Stimulated activated CD8-positive, alpha-beta memory T cell treated with anti-CD3 and anti-CD28 coated beads, Interleukin-15, amount 100 ng/mL, for 1 hour (primary cell): ENCODE results near the gene C9orf43.
"Not testable (repeated sequence)": the region's sequence is repeated elsewhere in the genome, so short reads cannot be mapped to it uniquely, and the experiment has no call there.

Source experiments
- DNase-seq: peaks from one replicate; pipeline ENCODE4 v3.0.0-alpha.2; 2020; ENCODE audit warnings: low read depth

Gene C9orf43

DNA sequence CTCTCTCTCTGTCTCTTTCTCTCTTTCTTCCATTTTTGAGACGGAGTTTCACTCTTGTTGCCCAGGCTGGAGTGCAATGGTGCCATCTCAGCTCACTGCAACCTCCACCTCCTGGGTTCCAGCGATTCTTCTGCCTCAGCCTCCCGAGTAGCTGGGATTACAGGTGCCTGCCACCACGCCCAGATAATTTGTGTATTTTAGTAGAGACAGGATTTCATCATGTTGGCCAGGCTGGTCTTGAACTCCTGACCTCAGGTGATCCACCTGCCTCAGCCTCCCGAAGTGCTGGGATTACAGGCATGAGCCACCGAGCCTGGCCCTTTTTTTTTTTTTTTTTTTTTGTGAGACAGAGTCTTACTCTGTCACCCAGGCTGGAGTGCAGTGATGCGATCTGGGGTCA, 29.1 kb upstream of the C9orf43 start:
- not testable (repeated sequence) for DNase-seq

DNA sequence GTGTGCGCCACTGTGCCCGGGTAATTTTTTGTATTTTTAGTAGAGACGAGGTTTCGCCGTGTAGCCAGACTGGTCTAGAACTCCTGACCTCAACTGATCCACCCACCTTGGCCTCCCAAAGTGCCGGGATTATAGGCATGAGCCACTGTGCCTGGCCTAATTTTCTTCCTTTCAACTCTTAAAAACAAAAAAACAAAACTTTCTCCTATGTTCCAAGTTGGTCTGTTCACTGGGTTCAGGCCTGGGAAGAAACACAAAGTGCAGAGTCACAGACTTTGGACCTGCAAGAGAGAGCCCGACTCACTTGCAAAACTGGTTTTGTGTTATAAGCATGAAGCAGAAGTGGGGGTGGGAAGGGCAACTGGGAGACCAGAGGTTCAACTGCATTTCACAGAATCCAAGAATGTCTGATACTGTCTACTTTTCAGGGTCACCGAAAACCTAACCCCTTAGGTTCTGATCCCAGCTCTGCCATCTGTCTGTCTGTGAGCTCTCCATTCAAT, 28.6 kb upstream of the C9orf43 start:
- no peak for DNase-seq

- no peak for DNase-seq
Observed at GRCh38 chr9:113386571-113387393, 23.8 kb upstream of the C9orf43 start.

GRCh38 chr9:113387560-113388230, 22.9 kb upstream of the C9orf43 start:
- DNase-seq = no peak

GRCh38 chr9:113388833-113389232, 21.7 kb upstream of the C9orf43 start:
- DNase-seq = no peak

- no peak for DNase-seq
Observed at GRCh38 chr9:113389451-113389850, 21.1 kb upstream of the C9orf43 start.

- no peak for DNase-seq
Observed at GRCh38 chr9:113390192-113390960, 20.2 kb upstream of the C9orf43 start.

DNA sequence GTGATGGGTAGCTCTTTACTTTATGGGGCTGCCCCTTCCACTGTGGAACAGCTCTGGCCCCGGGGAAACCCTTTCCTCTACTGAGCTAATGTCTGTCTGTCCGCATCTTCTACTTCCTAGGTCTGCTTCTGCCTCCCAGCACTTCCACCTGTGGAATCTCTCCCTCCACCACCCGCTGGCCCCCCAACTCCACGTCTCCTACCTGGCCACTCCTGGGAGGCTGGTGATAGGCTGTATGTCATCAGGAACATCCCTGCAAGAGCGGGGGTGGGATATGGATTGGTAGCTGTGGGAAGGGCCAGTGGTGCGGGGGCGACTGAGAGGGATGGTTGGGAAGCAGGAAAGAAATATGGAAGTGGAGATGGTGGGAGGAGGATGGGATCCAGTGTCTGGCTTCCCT, 18.6 kb upstream of the C9orf43 start:
- no peak for DNase-seq

DNA sequence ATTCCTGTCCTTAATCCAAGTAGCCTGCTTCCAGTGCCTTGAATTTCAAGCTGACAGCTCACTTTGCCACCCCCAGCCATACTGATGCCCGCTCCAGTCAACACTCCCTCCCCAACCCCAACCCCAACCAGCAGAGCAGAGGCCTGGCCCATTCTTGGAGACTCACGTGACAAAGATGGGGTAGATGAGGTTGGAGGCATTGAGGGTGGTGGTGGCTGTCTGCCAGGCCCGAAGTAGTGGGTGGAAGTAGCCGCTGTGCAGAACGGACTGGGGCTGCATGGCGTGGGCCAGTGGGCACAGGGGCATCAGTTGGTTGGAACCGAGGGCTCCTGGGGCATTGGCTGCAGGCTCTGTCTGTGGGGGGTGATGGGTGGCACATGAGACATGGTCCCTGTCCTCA, 17.3 kb upstream of the C9orf43 start:
- DNase-seq = no peak

- DNase-seq = no peak
Observed at GRCh38 chr9:113395000-113395861, 15.3 kb upstream of the C9orf43 start.

GRCh38 chr9:113397203-113397631, 13.3 kb upstream of the C9orf43 start:
- DNase-seq = no peak

GRCh38 chr9:113398796-113399195, 11.8 kb upstream of the C9orf43 start:
- no peak for DNase-seq

- DNase-seq = no peak
Observed at GRCh38 chr9:113399646-113400200, 10.8 kb upstream of the C9orf43 start.

DNA sequence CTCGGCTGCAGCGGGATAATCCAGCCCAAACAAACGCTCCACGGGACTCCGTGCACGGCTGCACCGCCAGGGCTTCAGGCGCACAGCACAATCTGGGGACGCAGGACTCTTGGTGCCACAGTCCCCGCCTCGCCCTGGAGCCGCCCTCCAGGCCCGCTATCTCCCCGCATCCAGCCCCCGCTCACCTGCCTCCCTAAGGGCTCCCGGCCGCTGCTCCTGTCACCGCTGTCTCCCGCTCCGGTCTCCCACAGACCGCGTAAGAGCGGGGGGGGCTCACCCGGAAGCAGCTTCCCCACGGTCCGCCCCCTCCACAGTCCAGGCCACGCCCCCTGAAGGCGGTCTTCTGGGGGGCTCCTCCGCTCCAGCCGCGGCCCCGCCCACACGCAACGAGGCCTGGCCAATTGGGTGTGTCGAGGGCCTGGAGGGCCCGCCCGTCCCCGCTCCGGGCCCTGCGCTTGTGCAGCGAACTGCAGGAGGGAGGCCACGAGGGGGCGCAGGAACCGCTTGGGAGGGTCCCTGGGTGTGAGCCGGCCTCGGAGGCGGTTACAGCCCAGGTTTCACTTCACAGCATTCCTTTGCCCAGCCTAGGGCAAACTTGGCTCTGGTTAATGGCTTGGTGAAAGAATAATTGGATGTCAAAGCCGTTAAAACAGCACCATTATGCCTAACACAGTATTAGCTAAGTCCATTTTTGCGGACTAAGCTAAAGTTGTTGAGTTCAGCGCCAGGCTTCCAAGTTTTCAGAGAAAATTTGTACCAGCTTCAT, 9.3 kb upstream of the C9orf43 start, which contains the start of gene ALAD:
ALAD (minus strand) TSS at position 258 of the 766 bp plus-strand sequence. CDS start 7,725 bp downstream, outside the sequence.
- DNase-seq = peak; percentile 100

DNA sequence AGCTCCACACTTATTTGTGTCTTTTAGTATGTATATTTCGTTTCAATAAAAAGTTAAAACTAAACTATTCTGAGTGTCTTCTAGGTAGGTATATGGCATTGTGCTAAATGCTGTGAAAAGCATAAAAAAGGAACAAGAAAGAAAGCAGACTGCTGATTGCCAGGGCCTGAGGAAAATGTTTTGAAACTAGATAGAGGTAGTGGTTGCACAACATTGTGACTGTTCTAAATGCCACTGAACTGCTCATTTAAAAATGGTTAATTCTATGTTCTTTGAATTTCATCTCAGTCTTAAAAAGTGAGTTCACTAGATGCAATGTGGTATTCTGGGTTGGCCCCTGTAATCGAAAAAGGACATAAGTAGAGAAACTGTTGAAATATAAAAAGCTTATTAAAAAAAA, 6.9 kb upstream of the C9orf43 start:
- DNase-seq = no peak

DNA sequence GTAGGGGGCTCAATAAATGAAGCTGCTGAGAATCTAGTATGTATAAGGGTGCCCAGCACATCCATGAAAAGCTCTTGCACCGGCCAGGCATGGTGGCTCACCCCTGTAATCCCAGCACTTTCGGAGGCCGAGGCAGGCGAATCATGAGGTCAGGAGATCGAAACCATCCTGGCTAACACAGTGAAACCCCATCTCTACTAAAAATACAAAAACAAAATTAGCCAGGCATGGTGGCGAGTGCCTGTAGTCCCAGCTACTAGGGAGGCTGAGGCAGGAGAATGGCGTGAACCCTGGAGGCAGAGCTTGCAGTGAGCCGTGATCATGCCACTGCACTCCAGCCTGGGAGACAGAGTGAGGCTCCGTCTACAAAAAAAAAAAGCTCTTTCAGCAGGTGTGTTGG, 4.2 kb upstream of the C9orf43 start:
- not testable (repeated sequence) for DNase-seq

DNA sequence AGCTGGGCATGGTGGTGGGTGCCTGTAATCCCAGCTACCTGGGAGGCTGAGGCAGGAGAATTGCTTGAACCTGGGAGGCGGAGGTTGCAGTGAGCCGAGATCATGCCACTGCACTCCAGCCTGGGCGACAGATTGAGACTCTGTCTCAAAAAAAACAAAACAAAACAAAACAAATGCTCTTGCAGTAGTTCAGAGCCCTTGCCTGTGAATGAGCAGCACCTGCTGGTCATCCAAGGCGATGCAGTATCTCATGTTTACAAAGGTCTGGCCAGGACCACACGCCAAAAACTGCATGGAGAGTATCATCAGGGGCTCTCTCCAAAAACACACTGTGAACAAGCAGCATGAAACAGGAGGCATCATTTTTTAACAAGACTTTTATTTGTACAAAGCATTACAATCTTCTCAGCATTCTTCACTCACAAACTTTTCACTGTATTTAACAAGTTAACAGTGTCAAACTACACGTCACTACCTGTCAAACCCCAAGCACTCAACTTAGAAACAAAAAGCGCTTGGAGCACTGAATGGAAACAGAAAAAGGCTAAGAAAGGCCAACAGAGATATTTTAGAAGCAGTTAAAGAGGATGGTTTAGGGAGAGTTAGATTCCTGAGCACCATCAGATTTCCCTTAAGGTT, 3.6 kb upstream of the C9orf43 start:
- DNase-seq = not testable (repeated sequence)

GRCh38 chr9:113409481-113409880, 1.1 kb upstream of the C9orf43 start:
- no peak for DNase-seq

GRCh38 chr9:113409883-113410206, 702 bp upstream of the C9orf43 start:
- no peak for DNase-seq

DNA sequence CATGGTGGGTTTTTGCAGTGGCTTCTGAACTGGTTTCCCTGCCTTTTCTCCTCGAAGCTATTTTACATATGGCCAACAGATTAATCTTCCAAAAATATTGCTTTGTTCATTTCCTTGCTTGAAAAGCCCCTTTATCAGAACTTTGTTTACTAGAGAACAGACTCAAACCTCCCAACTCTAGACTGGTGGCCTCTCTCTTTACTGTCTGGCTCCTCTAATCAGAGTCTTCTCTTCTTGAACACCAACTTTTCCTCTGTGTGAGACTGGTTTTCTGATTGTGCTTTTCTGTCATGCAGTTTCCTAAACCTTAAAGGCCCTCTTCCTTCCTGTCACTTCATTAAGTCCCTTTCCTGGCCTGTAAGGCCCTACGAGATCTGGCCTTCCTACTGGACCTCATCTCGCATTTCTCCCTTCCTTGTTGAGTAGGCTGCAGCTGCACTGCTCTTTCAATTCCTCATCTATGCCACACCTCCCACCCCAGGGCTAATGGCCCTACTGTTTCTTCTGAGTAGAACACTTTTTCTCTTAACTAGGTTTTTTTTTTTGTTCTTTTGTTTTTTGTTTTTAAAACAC, 5.7 kb downstream of the C9orf43 start:
- no peak for DNase-seq
